Iris pigment epithelial cell (primary cell): ENCODE data around the gene RARG.

Experiments used
- DNase-seq: peaks from one replicate; pipeline ENCODE4 v3.0.0-alpha.2; 2011; ENCODE audit warnings: low read depth

The RARG gene

GRCh38 chr12:53223389-53224060 lies 8.5 kb downstream of the RARG start:
- DNase-seq: peak; percentile 71

GRCh38 chr12:53222806-53223261 lies 9.2 kb downstream of the RARG start:
- DNase-seq: no peak

- DNase-seq: no peak
Observed at GRCh38 chr12:53222170-53222721, 9.8 kb downstream of the RARG start.

- peak; percentile 63 for DNase-seq
Observed at GRCh38 chr12:53221203-53222080, 10.6 kb downstream of the RARG start.

- DNase-seq: peak; percentile 97
Observed at GRCh38 chr12:53220694-53221202, 11.3 kb downstream of the RARG start.

- peak; percentile 90 for DNase-seq
Observed at GRCh38 chr12:53219956-53220693, 11.9 kb downstream of the RARG start.

GRCh38 chr12:53219292-53219955 lies 12.6 kb downstream of the RARG start:
- DNase-seq: peak; percentile 60

- DNase-seq: peak; percentile 19
Observed at GRCh38 chr12:53218551-53219291, 13.3 kb downstream of the RARG start.

- peak; percentile 33 for DNase-seq
Observed at GRCh38 chr12:53217931-53218307, 14.1 kb downstream of the RARG start.

- peak; percentile 27 for DNase-seq
Observed at GRCh38 chr12:53217051-53217930, 14.7 kb downstream of the RARG start.

GRCh38 chr12:53215497-53215896 lies 16.5 kb downstream of the RARG start:
- no peak for DNase-seq

- no peak for DNase-seq
Observed at GRCh38 chr12:53214687-53215455, 17.1 kb downstream of the RARG start.

GRCh38 chr12:53214221-53214620 lies 17.8 kb downstream of the RARG start:
- no peak for DNase-seq

GRCh38 chr12:53213348-53213747 lies 18.7 kb downstream of the RARG start:
- DNase-seq: peak; percentile 70

- no peak for DNase-seq
Observed at GRCh38 chr12:53212931-53213330, 19.1 kb downstream of the RARG start.

- DNase-seq: no peak
Observed at GRCh38 chr12:53211476-53212381, 20.3 kb downstream of the RARG start.

GRCh38 chr12:53210843-53211242 lies 21.2 kb downstream of the RARG start:
- no peak for DNase-seq
